Activated naive CD4-positive, alpha-beta T cell treated with Interleukin-2 at 50 U/mL for 16 hours (primary cell): ENCODE data around the gene TRAK1.

Experiments used
- DNase-seq: peaks from one replicate; pipeline ENCODE4 v3.0.0-alpha.2; 2020

Gene TRAK1

DNA sequence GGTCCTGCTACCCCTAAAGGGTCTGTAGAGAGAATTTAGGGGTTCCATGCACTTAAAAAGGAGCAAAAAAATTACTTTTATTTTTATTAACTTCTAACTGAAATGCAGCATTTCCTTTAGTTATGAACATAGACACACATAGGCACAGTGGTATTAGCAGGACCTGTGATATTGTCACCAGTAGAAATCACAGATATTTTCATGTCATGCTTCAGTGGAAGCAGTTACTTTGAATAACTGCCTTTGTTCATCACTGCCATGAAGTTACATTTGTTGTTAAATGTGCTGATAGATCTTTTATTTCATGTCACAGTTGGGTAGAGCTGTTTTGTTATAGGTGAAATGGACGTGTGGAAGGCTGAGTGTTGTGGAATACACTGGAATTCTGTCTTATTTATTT, 37.4 kb downstream of the TRAK1 start:
- no peak for DNase-seq

DNA sequence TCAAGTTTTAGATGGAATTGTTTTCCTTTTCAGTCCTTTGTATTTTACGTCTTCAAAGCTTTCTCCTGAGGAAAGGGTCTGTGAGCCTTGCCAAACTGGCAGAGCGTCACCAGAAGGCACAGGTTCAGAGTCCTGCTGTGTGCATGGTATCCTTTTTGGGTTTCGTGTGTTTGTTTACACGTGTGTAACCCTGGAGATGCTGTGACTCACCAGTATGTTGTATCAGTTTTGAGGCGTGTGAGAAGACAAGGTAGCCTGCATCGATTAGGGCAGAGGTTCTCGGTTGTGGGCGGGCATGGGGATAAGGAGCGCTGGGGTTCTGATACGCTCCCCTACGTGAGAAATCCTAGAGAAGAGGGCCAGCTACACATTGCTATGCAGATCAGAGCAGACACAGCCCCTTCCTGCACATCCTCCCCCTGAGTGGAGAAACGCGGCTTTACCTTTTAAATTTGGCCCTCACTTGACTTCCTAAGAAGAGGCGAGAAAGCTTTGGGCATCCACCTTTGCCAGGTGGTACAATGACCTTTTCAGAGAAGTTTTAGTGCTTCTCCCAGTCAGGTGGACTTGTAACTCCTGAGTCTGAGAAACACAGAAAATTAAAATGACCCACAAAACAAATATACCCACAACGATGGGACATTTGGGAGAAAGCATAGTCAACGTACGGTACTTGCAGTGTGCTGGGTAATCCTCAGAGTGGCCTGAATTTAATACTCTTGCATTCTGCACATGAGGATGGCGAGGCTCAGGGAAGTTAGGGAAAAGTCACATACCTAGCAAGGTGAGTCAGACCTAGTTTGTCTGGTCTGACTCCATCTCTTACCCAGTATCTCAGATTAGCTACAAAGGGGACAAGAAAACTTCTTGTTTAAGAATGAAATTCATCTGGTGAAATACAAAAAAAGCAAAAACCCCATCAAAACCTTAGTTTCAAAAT, 38.1 kb downstream of the TRAK1 start:
- DNase-seq: no peak

DNA sequence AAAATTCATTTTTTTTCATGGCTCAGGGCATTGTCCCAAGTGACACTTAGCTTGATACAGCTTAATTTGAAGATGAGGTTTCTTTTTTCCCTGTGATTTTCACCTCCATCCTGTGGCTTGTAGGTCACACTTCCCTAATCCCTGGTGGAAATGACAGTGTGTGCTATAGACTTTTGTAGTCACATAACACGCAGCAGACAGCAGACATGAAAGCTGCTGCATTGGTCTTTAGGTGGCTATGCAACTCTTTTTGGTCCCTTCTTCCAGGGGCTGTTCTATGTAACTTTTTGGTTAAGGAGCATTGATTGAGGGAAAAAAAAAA, 38.8 kb downstream of the TRAK1 start:
- DNase-seq: no peak

DNA sequence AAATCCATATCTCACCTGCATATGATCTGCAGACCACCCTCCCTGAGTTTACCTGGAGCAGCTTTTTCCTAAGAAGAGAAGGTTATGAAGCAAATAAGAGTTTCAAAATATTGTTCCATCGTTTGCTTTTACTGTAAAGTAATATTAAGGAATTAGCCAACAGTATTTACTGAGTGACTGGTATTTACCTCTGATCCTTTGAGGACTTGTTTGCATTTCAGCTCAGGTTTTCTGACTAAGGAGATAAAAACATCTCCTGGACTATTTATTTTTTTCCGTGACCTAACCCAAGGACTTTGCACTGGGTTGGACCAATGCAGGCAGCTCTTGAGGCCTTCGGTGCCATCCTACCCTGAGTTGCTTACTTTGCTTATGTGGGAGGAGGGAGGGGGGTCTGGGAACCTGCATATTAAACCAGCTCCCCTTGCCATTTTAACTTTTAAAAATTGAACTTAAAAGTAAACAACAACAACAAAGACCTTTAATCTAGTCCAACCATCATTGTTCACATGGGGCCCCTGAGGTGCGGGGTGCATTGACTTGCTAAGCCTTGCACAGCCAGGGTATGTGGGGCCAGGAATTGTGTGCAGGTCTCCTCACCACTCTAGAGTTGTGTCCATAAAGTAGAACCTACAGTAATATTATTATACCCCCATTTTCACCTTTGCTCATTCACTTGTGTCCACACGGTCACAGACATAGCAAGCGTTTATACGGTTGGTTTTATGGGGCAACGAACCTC, 39.3 kb downstream of the TRAK1 start:
- no peak for DNase-seq

DNA sequence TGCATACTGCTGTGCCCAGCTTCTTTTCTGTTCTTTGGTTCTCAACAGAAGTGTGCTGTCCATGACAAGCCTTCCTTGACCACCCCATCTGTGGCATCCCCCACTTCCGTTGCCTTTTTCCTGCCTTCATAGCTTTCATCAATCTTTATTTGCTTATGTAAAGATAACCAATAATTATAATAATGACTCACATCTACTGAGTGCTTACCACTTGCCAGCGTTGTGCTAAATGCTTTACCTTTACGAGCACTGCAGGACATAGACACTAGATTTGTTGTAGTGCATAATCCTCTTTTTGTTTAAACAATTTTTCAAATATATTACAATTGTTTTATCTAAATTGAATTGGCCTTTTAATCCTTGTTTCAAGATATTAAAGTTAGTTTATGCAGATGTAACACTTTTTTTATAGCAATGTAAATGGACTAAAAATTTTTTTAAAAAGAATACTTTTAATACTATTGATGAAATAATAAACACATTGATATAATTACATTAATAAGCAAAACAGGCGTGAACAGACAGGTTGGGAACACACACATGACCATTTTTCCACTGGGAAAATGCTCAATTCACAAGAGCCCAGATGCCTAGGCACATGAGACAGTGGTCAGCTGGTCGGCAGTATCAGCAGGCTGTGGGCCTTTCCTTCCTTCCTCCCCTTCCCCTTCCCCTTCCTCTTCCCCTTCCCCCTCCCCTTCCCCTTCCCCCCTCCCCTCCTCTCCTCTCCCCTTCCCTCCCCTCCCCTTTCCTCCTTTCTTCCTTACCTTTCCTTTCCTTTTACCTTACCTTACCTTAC, 42.5 kb downstream of the TRAK1 start:
- DNase-seq: no peak

DNA sequence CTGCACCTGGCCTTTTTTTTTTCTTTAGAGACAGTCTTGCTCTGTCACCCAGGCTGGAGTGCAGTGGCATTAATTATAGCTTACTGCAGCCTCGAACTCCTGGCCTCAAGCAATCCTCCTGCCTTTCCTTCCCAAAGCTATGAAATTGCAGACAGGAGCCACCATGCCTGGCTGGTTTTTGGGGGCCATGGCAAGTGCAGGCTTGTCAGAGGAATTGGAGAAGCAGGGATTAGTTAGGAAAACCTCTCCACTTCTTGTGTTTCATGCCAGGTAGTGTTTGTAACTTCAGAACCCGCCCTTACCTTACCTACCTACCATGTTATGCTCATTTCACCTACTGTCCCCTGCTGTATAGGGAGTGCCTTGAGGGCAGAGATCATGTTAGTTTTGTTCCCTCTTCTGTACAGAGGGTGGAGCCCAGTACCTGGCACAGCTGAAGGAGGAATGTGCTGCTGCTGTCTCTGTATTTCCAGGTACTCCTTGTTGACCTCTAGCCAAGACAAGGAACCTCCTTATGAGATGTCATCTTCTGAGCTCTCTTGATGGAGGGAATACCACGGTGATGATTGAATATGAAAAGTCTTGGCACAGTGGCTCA, 43.8 kb downstream of the TRAK1 start:
- DNase-seq: no peak

DNA sequence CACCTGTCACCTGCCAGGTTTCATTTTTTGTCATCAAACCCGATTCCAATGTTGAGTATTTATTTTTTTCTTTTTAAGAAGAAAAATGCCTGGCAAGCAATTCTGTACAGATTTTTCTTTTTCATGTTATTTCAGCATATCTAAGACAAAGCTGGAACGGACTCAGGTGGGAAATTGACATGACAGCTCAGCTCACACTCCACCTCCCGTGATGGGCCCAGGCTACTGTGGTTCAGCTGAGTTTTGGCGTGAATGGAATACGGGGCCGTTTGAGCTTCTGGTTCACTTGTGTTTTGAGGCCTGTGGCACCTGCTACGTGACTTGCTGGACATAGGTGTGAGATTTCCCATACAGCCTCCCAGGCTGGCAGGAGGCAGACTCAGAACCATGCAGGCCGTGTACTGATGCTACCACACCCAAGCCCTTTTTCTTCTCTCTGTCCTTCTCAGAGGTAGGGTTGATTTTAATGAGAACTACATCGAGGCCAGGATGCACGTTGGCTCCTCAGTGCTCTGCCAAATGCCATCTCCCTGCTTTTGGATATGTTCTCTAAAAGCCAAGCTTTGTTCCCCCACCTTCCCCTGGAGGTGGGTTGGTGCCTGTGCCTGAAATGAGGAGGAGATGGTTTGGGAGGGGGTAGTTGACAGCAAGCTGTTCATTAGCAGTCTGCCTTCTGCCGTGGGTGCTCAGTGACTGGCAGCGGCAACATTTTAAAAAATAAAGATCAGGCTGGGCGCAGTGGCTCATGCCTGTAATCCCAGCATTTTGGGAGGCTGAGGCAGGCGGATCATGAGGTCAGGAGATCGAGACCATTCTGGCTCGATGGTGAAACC, 48.7 kb downstream of the TRAK1 start:
- no peak for DNase-seq

DNA sequence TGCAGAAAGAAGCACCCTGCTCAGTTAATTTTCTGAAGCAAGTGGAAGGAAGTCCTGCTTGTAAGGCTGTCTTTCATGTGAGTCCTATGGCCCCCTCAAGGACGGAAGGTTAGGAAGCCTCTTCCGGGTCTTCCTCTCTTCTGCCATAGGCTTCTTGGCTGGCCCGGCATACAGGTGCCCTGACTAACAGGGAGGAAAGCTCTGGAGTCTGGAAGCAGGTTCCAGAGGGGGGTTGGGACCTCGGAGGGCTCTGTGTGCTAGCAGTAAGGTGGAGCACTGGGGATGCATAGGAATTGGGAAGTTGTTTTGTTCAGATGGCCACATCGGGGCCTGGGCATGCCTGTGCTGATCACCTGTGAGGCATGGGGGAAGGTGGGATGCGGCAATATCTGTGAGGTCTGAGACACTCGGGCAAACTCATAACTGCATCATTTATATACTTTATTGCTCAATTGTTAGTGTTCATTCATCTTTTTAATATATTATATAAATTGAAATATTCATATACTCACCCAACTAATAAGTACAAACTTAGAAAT, 49.6 kb downstream of the TRAK1 start:
- DNase-seq: no peak

DNA sequence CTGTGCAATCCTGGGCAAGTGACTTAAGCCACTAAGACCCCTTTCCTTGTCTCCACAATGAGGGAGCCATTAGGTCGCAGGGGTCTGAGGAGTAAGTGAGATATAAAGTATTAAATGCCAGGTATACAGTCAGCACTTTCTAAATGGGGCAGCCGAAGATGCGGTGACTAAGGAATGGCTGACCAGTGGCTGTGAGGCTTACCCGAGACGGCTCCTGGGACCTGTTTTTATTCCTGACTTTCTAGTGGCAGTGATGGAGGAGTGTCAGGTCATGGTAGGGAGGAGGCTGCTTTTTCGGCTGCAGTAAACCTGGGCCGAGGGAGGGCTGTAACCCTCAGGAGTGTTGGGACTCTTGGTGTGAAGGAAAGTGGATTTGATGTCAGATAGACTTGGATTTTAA, 52.3 kb downstream of the TRAK1 start:
- no peak for DNase-seq

DNA sequence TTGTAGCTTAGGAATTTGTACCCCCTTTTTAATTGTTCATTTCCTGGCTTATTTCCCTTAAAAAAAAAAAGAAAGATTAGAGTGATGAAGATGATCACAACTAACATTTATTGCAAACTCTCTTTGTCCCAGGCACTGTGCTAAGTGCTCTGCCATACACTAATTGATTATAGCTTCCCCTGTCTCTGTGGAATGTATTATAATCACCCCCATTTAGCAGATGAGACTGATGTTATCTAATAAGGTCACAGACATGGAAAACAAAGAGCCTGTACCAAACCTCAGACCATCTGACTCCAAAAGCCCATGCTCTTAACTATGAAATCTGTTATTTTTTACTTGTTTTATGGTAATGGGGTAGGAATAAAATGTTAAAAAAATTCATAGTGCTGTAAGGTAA, 53.1 kb downstream of the TRAK1 start:
- DNase-seq: no peak

DNA sequence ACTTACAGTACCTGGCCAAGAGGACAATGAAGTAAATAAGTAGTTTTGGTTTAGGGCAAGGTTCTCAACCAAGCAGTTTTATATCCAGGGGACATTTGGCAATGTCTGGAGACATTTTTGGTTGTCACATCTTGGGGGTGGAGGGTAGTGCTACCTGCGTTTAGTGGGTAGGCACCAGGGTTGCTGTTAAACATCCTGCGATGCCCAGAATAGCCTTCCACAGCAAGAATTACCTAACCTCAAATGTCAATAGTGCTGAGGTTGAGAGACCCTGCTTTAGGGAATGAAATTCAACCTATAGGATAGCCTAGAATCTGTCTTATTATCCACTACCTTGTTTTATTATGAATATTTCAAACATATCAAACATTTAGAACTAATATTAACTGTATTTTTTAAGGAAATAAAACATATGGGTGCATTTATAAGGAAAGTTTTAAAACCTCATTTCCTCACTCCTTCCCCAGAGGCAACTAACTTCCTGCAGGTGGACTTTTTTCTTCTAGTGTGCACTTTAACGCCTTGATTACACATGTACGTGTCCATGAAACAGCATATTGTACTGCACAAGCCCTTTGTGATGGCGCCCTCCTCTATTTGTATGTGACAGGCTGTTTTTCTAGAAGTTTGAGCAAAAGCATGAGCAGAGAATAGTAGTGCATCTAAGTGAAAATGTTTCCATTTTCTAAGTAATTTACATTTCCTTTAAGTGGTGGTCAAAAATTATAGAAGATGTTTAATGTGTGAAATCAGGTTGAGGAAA, 57.1 kb downstream of the TRAK1 start:
- DNase-seq: no peak

DNA sequence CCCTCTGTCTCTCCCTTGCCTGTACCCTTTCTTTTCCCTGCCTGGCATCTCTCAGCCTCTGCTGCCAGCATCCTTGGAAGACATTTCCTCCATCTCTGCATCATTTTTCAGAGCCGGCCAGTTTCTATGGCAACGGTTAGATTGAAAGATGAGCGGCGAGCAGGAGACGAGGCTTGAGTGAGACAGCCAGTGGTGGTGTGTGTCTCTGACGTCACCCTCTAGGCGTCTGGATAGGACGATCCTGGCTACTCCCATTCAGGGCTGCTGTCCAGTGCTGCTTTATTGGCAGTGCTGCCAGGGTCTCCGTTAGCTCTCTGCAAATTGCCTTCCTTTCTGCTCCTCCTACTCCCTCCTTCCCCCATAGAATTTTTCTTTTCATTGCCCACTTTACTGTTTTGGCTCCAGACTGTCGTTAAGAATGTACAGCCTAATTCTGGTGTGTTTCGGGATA, 57.9 kb downstream of the TRAK1 start:
- DNase-seq: no peak

DNA sequence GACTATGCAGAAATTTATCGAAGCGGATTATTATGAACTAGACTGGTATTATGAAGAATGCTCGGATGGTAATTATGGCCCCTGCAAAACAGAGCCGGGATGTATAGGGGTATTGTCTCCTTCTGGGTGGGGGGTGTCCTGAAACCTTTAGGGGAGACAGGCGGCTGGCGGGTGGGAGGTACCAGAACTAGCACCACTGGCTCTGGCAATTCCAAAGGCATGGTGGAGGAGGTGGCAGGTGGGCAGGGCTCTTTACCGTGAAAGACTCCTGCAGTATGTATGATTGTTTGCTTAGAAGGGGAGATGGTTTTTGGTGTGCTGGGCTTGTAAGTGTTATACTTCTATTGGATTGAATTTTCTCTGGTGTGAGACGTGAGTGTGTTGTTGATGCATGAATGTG, 58.4 kb downstream of the TRAK1 start:
- DNase-seq: no peak

DNA sequence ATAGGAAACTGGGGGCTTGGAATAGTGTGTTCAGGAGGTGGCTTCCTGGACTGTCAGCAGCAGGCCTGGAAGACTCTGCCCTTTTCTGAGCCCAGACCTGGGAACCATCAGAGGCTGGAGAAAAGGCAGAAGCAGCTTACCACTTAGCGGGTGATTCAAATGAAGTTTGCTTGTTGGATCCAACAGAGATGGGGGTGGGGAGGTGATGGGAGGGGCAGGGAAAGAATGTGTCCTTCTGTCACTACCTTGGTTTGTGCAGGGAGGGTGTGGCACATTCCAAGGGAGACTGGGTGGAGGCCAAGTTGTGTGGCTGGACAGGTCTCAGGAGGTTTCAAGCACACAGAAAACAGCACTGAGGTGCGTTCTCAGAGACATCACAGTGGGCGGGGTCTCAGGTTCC, 58.8 kb downstream of the TRAK1 start:
- DNase-seq: no peak

DNA sequence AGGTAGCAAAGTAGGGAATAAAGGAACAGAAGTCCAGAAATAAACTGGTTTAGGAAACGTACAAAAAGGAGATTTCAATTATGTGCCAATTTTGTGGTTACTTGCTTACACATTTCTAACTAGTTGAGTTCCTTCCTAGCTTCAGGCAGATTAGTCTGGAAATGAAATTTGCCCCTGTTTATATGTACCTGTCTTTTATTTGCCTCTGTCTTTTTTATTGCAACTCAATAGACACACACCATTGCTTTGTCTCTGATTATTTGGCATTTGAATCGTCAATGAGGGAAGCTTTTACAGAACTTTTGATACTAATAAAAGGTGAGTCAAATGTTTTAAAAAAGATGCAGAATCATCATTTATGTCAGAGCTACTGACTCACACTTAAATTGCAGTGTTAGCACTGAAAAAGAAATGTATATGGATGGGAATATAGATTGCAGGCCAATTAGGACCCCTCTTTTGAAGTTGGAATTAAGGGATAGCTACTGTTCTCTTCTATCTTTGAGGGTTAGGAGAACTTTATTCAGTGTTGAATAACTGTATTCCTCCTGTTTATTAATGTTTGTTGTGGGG, 60.5 kb downstream of the TRAK1 start:
- no peak for DNase-seq

DNA sequence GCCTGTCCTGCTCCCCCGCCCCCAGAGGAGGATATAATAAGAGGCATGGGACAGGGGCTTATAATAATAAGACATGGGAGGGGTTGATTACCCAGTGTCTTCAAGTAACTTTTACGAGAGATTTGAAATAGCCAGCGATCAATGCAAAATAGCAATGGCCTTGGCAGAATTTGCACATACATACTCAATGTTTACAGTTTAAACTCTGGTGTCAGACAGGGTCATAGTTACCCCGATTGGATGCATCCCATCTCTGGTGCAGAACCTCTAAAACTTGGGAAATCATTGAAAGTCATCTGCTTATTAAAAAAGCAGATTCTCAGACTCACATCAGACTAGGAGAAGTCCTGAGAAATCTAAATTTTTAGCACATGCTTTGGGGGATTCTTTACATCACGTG, 61.0 kb downstream of the TRAK1 start:
- no peak for DNase-seq

DNA sequence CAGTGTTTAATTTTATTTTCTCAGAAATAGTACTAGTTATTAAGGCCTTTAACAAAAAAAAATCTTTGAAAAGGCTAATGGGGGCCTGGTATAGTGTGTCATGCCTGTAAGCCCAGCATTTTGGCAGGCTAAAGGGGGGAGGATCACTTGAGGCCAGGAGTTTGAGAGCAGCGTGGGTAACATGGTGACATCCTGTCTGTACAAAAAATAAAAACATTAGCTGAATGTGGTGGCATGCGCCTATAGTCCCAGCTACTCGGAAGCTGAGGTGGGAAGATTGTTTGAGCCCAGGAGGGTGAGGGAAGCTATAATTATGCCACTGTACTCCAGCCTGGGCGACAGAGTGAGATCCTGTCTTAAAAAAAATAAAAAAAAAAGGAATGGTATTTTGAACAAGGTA, 61.9 kb downstream of the TRAK1 start:
- no peak for DNase-seq

DNA sequence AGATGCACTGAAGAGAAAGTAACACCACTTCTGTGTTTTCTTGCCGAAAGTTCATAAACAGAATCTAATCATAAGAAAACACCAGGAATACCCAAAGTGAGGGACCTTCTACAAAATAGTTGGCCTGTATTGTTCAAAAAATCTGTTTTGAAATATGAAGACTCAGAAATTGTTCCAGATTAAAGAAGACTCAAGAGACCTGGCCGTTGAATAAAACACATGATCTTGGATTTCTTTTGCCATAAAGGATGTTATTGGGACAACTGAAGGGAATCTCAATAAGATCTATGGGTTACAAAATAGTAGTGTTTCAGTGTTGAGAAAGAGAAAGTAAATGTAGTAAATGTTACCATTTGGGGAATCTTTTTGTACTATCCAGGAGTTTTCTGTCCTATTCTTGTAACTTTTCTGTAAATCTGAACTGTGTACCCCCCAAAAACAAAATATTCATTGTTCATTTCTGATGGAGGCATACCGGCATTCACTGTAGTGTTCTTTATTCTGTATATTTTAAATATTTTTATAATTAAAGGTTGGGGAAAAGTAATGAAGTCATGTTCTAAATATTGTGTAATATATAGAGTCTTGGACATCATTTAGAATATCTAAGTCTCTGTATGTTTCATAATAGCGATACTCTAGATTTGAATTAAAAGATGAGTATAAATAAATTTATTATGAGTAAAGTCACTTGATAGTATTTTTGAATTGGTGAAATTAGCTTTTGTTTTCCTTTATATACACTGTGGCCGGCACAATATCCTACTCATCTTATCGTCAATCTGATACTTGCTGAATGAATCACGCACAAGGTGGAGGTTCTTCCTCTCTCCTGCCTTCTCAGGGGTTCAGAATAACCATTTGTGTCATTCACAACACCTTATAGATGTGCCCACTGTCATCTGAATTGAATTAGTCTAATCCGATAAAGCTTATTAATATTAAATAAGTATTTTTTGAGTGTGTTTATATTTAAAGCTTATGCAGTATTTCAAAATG, 66.7 kb downstream of the TRAK1 start:
- DNase-seq: no peak

DNA sequence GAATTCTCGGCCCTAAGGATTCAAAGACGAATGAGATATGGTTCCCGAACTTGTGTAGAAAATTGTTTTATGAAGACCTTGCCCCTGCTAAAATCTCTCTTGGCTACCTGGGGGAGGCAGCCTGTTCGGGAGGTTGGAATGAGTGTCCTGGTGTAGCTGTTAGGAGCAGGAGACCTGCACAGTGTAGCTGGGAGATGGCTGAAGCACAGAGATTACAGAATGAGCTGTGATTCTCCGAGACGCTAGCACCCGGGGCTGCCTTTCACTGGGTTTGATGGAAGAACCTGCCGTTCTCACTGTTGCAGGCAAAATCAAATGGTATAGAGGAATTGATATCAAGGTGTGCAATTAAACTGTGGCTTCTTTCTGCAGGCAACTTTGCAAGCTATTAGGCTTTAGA, 68.0 kb downstream of the TRAK1 start:
- no peak for DNase-seq
